Measurements from ENCODE around the gene ADARB2.
A peak's percentile ranks its signal among the peaks of the same experiment; 100 is the strongest.
"Not testable (repeated sequence)": the region's sequence is repeated elsewhere in the genome, so short reads cannot be mapped to it uniquely, and the experiment has no call there.

The ADARB2 gene

DNA sequence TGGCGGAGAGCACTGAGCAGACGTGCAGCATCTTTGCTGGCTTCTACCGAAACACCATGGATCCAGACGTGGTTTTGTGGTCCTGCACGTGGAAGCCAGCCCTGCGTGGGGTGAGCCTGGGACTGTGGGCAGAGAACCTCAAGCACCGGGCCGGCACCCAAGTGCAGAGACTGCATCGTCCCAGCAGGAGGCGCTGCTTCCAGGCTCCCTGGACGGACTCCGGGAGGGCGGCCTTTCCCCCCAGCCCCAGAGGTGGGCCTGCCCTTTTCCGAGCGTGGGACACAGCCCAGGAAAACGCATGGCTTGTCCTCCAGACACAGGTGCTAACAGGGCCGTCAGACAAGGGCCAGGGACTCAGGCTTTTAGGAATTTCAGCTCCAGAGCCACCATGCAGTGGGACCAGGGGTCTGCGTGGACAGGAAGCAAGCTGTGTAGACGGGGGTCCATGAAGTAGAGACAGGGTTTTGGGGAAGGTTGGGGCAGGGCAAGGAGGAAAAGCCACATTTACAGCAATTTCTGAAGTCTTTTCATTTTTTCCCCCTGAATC is 377.2 kb downstream of the ADARB2 start:
- no peak for DNase-seq

DNA sequence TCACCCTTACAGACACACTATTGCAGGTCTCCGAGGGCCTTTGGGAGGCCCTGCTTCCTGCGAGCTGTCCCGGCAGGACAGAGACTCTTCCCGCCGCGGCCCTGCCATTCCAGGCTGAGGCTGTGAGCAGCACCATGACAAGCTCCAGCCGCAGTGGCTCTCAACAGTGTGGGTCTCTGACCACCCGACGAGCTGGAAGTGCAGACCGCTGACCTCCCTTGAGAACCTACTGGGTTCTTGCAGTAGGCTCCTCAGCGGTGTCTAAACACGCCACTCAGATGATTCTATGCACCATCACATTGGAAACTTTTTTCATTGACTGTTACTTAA is 377.7 kb downstream of the ADARB2 start:
- no peak for DNase-seq

- DNase-seq: peak; percentile 11
These were observed 378.3 kb downstream of the ADARB2 start for GRCh38 chr10:1358860-1359625.

DNA sequence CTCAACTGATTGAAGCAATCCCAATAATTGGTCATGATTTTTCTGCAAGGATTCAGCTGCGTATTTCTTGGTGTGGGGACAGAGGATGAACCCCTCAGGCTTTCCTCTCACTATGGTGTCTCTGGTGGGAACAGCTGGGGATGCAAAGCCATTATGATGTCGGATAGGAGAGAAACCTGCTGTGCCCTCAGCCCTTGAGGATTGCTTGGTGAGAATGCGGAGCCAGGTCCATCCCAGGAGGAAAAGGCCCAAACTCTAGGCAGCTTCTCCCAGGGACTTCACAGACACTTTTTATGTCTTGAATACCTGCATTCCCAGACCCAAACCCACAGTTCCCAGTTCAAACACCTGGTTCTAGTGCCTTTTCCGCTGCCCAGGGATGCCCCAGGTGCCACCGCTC is 379.2 kb downstream of the ADARB2 start:
- no peak for DNase-seq

GRCh38 chr10:1356349-1356748 is 381.0 kb downstream of the ADARB2 start:
- no peak for DNase-seq

DNA sequence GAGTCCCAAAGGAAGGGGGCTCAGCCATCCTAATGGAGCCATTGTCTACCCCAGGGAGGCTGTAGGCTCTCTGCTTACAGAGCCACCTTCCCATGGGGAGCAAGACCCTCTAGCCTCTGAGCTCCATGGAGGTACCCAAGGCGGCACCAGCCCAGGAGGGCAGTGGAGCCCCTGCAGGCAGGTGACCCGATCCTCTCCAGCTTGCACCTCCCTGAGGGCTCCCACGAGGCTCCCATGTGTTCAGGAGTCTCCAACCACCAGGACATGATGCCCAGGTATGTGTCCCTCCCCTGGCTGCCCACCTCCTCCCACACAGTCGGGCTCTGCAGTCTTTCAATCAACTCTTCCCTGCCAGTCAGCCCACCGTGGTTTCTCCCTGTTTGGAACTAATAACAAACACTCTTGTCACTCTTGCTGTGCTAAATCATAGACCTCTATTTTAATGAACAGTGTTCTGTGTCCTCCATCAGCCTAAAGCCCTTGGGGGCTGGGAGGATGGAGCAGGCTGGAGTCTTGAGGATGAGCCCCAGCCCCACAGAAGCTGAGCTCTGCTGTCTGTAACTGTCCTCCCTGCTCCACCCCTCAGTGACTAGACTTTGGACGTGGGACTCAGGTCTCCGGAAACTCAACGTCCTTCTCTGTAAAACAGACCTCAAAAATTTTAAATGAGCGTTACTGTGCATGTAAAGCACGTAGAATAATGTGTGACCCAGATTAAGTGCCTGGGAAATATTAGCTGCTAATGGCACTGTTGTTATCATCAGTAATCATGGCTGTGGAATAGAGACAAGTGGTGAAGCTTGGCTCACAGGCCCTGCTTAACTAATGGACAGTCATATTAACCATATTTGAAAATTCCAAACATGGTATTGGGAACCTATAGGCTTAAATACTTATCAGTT is 382.3 kb downstream of the ADARB2 start:
- no peak for DNase-seq

- DNase-seq: not testable (repeated sequence)
These were observed 385.0 kb downstream of the ADARB2 start for GRCh38 chr10:1352296-1352695.

DNA sequence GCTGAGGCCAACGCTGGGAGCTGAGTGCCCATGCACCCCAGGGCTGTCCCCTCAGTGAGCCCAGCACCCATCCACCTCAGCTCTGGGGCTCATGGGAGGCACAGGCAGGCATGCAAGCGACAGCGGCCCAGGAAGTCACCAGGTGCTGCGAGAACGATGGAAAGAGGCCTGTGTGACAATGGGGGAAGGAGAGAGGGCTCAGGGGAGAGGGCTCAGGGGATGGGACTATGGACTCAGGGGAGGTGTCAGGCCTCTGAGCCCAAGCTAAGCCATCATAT is 388.6 kb downstream of the ADARB2 start:
- no peak for DNase-seq

DNA sequence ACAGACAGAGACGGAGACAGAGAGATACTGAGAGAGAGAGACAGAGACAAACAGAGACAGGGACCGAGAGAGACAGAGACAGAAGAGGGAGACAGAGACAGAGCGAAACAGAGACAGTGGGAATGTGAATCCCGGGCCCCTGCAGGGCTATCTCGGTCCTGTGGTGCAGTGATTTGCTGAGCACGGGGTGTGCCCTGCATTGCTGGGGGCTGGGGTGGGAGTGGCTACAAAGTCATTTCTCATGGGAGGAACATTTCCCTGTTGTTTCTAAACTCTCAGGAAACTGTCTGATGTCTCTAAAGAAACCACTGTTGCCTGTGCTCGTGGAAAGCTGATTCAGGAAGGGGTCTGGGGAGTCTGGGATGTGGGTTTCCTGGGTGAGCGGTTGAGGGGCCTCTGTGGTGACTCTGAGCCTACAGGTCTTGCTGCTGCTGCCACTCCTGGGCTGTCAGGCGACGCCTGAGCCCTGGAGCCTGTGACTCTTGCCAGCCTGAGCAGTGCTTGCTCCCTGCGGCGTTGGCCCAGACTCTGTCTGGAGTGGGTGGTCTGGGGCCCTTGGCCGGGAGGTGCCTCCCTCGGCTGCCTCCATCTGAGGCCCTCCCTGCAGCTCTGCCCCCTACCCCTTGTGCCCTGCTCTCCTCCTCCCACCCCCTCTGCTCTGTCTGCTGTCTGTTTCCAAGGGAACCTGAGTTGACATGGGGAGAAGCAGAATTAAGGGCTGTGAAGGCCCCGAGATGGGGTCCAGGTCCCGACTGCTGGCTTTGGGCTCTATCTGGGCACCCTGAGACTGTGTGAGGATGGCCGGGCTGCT is 389.2 kb downstream of the ADARB2 start:
- no peak for DNase-seq

DNA sequence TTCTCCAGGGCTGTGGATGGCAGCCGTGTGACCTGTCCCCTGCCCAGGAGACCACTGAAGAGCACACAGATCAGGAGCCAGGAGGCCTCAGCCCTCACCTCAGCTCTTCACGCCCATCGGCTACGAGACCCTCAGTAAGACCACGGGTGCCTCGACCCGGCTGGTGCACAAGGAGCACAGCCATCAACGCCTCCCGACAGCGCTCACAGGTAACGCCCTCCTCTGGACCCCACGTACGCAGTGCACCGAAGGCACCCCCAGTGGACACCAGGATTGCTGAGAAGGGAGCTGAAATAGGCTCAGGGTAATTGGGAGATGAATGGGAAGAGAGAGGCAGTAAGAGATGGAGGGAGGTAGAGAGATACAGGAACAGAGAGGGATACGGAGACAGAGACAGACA is 389.8 kb downstream of the ADARB2 start:
- DNase-seq: no peak

GRCh38 chr10:1346201-1346600 is 391.1 kb downstream of the ADARB2 start:
- DNase-seq: no peak

- no peak for DNase-seq
These were observed 392.0 kb downstream of the ADARB2 start for GRCh38 chr10:1345368-1345767.

DNA sequence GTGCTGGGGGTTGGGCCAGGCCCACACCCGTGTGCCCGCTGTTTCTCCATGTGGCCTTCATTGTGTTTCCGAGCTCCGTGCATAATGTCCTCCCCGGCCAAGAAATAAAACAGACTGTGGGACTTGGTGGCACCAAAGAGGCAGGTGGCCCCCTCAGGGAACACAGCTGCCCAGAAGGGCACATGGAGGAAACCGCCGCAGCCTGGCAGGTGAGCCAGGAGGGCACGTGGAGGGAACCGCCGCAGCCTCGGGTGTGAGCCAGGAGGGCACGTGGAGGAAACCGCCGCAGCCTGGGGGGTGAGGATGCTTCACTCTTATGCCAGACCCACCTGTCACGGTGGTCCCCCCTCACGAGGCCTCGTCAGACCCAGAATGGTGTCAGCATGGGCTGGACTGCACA is 392.5 kb downstream of the ADARB2 start:
- no peak for DNase-seq

DNA sequence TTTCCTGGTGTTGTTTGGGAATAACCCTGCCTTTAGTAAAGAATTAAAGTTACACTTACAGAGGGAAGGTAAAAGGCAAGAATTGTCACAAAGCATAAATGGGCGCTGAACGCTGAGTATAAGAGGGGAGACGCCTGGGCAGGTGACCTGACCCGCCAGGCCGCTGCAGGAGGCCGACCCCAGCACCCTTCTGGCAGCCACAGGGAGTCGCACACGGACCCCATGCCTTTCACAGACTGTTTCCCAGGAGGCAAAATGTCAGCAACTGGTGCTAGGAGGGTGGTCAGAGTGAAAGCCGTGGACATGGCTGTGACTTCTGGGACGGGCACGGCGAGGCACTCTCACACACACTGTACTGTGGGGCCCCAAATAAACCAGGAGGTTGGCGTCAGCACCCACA is 392.9 kb downstream of the ADARB2 start:
- no peak for DNase-seq

DNA sequence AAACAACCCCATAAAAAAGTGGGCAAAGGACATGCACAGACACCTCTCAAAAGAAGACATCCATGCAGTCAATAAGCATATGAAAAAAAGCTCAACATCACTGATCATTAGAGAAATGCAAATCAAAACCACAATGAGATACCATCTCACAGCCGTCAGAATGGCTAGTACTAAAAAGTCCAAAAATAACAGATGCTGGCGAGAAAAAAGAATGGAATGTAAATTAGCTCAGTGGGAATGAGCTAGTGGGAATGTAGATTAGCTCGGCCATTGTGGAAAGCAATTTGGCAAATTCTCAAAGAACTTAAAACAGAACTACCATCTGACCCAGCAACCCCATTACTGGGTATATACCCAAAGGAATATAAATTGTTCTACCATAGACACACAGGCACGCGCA is 394.1 kb downstream of the ADARB2 start:
- DNase-seq: peak; percentile 41

- not testable (repeated sequence) for DNase-seq
These were observed 396.3 kb downstream of the ADARB2 start for GRCh38 chr10:1341052-1341451.

DNA sequence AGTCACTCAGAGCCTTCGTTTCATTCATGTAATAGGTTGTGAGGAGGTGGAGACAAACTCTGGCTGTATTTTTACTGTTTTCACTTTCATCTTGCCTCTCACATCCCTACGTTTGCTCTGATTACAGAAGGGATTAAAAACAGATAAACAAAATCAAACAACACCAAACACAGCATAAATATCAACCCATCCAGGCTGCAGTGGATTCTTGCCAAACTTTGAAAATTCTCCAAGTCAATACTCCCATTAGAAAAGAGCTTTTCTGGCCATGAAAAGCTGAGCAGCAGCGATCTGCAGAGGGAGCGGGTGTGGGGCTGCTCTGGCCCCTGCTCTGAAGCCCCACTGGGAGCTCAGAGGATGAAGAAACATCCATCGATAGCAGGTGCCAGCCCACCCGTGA is 397.9 kb downstream of the ADARB2 start:
- DNase-seq: no peak

- DNase-seq: no peak
These were observed 401.7 kb downstream of the ADARB2 start for GRCh38 chr10:1335642-1336041.

GRCh38 chr10:1333981-1334380 is 403.3 kb downstream of the ADARB2 start:
- no peak for DNase-seq

- DNase-seq: no peak
These were observed 405.8 kb downstream of the ADARB2 start for GRCh38 chr10:1331560-1331959.

GRCh38 chr10:1329622-1330021 is 407.7 kb downstream of the ADARB2 start:
- no peak for DNase-seq

DNA sequence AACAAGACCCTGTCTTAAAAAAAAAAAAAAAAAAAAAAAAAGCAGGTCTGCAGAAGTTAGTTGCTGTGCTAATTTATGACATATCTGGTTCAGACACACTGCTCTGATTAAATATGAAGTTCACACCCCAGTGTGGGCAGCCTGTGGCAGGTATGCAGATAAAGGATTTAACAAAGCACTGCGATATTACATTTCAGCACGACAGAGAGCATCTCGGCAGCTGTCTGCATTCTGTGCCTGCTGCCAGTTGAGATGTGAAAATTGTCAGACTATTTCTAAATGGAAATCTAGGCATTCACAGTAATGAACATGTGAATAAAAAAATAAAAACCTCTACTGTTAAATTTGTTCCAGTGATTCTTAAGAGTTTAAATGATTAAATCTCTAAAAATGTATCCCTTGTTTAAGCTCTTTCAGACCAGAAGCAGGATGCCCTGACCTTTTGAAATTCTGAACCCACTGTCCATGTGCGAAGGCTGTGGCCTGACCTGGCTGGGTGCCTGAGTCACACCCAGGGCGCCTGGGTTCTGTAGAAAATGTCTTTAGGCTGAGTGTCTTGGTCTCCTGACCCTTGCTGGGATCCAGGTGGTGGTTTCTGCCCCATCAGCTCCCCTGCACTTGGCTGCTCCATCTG is 408.2 kb downstream of the ADARB2 start:
- no peak for DNase-seq
